Stimulated activated CD8-positive, alpha-beta memory T cell treated with anti-CD3 and anti-CD28 coated beads, Interleukin-4, amount 100 ng/mL, for 1 hour (primary cell): ENCODE measurements around the gene ADH7.
A peak's percentile ranks its signal among the peaks of the same experiment; 100 is the strongest.

Experiments
- DNase-seq, 2 donors: peaks; one replicate each; pipeline ENCODE4 v3.0.0-alpha.2; 2020; ENCODE audit warnings: low read depth in 2 of 2, low spot score in 1 of 2

The ADH7 gene

DNA sequence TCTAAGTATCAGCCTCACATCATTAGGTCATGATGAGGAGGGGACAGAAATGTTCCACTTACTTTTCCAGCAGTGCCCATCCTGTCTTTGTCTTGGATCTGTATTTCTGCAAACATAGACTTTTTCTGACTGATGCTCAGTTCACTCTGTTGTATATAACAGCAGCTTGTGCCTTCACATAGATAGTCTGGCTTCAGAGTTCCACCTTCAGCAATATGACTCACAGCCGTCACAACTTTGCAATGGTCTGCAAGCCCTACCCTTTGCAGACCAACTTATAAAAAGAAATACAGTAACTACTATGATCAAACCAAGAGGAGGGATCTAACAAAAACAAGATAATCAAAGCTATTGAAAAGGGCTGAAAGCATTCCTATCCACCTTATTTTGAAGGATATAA is at the start of gene ADH7:
ADH7 (minus strand) TSS at position 189 of the 400 bp plus-strand sequence; CDS start at position 80, 109 bp downstream.
- DNase-seq, result no peak

DNA sequence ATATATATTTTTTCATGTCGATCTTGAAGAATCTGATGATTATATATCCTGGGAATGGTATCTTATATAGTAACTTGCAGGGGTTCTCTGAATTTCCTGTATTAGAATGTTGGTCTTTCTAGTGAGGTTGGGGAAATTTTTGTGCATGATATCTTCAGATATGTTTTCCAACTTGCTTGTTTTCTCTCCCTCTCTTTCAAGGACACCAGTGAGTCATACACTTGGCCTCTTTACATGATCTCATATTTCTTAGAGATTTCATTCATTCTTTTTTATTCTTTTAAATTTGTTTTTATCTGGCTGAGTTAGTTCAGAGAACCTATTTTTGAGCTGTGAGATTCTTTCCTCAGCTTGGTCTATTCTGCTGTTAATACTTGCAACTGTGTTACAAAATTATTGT is 48.5 kb upstream of the ADH7 start:
- DNase-seq, result no peak

DNA sequence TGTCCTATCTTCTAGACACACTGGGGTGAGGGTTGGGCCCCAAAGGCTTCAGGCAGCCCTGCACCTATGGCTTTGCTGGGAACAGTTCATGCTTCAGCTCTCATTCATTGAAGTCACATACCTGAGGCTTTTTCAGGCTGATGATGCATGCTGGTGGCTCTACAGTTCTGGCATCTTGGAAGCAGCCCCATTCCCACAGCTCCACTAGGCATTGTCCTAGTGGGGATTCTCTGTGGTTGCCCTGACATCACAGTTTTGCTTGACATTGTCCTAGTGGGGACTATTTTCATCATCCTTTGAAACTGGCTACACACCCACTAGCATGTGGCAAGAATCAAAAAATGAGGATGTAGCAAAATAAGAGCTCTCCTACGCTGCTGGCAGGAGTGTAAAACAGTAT is 38.0 kb upstream of the ADH7 start:
- no peak for DNase-seq

DNA sequence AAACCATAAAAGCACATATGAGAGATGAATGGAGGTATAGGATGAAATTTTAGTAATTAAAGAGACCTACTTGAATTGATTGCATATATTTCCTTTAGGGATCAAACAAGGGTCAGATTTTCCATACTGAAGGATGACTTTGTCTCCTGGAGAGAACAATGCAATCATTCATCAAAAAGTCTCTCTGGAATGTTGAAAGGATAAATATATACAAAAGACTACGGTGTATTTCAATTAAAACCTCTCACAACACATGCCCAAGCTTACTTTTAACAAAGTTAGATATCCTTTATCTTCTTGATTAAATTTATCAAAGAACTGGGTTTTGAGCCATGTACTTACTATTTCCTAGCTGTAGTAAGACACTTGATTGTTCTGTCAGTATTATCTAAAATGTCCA is 36.8 kb upstream of the ADH7 start:
- no peak for DNase-seq

DNA sequence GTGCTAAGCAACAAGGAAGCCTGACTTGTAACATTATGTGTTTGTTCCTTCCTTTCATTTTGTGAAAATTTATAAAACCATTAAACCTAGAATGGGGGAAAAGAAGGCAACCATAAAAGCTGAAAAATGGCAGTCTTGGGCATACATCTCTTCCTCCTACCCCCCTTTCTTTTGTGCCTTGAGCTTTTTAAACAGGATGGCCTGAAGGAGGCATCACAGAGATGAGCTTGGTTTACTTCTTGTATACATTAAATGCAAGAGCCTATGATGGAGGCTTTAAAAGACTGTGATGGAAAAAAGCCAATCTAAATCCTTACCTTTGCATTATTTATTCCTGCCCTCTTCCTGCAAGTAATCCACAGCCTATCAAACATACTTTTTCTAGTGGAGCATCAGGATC is 36.2 kb upstream of the ADH7 start:
- DNase-seq, result no peak

DNA sequence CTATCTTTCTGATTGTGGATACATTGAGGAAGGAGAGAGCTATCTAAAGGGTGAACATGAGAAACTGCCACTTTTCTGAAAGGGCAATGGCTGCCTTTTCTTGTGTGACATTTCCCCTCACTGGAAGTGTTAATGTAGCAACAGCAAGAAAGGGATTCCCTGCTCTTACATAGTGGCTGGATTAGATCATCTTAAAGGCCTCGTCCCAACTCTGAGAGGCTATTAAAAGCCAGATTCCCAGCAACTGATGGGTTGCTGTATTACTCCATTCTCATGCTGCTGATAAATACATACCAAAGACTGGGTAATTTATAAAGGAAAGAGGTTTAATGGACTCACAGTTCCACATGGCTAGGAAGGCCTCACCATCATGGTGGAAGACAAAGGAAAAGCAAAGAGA is 33.7 kb upstream of the ADH7 start:
- DNase-seq, result no peak

DNA sequence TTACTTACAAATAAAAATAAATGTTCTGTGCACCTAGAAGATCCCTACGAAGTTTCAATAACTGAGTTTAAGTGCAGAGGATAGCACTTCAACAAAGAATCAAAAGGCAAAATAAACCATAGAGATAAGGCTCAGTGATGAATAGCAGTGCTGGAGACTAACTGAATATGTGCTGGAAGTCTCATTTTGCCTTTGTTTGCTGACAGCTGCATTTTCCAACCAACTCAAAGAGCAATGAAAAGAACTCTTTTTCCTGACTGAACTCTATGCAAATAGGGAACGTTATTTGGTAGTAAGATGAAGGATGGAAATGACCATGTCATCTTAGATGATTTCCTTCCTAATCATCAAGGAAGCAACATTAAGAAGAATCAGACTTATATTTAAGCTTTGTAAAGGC is 32.7 kb upstream of the ADH7 start:
- DNase-seq, result no peak

DNA sequence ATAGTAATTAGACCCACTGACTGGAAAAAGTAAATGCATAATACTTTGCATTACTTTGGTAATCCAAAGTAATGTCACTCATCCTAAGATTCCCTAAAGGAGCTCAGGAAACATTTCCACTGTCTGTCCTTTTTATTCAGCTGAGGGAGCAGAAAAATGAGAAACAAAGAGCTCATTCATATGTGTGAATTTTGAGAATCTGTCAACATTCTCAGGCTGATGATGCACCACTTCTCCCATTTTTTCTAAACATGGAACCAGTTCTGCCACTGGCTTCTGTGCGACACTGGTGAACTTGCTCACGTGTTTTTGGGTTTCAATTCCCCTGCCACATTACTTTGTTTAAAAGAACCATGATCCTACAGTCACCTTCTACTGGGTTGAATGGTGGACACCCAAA is 28.4 kb upstream of the ADH7 start:
- DNase-seq, result no peak

DNA sequence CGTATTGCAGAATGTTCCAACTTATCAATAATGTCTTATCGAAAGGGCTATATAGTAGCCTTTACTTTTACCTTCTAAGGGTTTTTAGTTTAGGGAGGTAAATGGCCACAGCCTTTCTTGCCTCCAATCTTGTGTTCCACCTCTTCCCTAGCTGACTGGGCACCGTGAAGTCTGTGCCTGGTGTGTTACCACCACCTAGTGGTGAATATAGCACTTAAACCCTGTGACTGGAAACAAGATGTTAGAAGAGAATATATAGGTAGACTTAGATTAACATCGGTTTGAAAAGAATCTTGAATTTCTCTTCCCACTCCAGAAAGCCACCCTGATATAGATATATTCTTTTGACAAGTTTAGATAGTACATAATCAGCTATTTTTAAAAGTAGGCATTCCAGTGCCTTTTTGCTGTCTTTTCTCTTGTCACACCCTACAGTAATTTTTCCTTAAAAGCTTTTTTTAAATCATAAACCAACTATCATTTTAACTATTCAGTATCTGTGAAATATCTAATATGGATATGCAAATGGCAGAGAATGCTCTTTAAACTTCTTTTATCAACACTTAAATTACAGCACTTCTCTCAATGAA is 27.8 kb upstream of the ADH7 start:
- DNase-seq, result peak in 1 of 2 donors; percentile 9

DNA sequence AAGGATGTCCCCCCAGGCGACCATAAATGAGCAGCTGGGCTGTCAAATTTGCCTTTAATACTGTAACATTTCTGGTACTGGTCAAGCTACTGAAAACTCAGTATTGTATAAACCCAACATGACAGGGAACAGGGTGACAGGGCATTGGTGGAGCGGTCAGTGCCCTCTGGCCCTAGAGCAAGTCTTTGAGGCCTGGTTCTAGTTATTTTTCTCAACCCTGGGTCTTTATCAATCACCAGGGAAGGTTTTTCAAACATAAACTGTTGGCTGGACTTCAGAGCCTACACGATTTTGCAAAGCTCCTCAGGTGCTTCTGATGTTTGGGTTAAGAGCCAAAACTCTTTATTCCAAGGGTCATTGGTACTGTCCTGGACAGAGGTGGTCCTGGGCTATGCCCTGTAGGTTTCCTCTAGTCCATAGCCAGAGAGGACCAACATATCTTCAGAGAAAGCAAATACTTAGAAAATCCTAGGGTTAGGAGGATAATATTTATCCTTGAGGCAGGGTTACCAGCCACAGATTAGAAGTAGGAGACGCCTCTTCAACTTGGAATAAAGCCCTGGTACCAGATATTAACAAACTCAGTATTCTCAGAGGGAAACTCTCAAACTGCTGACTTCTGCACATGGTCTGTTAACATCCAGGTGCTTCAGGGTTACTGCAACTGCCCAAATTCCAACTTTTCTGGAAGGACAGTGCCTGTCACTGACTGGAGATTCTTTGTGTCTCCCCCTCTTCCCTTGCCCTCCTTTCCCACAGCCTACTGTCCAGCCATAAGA is 26.7 kb upstream of the ADH7 start:
- no peak for DNase-seq

DNA sequence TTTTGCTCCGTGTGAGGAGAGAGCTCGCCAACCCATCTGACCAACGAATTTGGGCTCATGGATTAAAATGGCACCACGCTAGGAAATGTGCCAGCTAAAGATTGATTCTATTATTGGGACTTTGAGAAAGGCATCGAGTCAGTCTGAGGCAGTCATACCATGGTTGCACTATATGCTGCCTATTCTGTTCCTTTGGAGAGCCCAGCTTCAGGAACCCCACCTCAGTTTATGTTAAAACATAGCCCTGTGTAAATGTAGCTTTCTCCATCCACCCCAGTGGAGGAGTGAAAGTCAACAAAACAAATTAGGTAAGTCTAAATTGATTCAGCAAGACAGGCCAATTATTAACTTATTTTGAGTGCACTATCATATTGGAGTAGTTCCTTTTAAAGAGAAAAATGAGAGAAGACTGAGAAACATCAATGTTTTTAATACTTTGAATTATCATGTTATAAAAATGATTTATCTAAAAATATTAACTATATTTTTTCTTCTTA is 24.5 kb upstream of the ADH7 start:
- no peak for DNase-seq

DNA sequence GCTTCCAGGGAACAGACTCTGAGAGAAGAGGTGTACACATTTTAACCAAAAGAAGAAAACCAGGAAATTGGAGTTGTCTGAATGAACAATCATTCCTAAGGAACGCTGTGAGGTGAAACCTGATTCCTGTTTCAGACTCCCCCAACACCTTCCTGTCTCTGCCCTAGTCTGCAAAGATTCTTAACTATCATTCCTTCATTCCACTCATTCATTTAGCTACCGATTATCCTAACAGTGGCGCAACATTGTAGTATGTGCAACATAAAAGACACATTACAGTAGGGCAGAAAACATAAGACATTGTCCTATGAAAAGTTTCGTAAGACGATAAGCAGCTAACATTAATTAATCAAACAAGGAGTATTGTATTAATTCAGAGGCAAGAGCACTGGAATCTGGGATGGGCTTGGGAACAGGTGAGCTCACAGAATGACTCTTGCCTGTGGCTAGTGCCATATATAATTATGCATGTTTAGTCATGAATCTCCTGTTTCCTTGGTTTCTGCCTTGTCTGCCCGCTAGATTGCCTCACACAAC is 23.8 kb upstream of the ADH7 start:
- no peak for DNase-seq

DNA sequence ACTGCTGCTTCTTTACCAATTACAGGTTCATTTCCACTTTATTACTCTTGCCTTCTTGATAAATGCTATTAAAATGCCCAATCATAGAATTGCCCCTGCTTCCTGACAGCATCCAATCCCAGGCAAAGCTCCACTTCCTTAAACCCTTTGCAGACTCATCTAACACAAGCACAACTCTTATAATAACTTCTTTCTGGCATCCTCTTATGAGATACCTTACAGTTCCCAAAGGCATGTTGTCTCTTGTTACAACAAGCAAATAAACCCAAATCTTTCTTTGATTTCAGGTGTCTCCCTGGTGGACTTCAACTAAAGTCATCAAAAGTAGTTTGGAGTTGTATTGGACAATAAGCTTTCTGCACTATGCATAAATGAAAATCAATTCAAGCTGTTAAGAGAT is 22.5 kb upstream of the ADH7 start:
- DNase-seq, result no peak

DNA sequence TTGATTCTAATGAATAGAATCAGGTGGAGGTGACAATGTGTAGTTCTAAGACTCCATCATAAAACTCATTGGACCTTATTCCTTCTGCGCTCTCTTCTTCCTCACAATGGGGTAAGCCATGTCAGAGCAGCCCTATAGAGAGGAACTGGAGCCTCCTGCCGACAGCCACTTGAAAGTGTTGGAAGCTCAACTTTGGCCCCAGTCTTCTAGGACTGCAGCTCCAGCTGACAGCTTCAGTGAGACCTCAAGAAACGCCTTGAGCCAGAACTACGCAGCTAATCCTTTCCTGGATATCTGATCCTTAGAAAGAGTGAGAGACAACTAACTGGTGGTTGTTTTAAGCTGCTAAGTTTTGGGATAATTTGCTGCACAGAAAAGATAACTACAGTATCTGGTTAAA is 22.1 kb upstream of the ADH7 start:
- DNase-seq, result no peak

DNA sequence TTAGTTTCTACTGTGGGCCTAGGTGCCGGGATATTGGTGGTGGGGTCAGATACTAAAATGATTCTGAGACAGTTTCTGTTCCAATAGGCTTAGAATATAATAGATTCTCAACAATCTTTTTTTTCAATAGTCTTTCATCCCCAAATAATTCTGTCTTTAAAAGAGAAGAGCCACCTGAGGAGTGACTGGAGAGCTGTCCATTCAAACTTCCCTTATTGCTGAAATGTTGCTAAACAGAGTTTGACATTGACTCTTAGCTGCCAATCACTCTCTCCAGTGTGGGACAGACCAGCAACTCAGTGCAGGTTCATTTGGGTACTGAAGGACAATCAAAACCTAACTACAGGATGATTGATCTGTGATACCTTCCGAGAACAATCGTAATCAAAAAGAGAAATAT is 12.4 kb upstream of the ADH7 start:
- no peak for DNase-seq

DNA sequence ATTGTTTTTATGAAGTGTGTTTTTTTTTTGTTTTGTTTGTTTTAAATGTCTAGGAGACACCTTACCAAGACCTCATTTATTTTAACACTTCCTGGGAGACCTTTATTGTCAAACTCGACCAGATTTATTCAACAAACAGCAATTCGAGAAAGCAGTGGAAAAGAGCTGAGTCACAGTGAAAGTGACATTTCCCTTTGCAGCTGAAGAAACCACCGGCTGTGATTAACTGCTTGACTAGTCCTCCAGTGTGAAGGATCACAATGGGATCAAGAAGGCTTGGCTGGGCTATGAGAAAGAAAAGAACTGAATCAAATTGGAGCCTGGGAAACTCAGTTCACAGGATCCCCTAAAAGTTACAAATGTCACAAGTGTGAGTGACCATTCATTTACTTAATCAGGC is 11.9 kb upstream of the ADH7 start:
- no peak for DNase-seq

DNA sequence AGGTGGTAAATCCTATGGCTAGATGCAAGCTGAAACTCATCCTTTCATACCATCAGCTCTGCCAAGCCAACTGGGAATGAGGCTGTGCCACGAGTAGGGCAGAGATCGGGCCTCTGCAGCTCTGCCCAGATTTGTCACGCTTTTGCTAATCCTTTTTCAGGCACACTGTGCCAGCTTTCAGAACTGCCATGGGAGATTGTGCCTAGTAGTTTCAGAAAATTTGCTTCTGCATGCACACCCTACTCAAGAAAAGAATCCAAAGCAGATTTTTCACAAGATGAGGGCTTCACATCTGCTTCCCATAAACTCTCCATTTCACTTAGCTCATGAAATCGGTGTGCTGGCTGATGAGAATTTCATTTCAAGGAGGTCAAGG is 3.3 kb upstream of the ADH7 start:
- DNase-seq, result no peak

DNA sequence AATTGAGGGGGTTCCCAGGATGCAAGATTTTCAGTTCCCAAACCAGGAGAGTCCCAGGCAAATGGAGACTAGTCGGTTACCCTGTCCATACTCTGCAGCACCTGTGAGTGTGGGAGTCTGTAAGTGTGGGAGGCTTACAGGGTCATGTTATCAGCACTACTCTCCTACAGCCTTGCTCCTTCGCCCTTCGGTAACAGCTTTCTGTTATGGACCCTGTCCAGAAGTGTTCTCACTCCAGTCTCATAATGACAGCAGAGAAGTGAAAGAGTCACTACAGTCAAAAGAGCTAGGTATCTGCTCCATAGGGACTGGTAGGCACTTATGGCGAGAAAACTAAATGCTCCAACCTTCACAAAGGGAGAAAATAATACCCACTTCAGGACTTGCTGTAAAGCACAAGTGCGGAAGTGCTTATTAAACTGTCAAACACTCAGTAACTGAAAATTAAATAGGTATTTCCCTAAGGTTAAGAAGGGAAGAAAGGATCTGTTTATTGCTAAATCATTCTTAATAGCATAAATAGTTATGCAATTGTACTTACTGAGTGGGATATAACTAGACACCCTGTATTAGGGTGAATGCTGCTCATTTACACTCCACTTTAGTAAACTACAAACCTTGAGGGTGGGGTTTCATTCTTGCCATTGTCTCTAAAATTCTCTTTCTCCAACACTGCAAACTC is 2.7 kb upstream of the ADH7 start:
- no peak for DNase-seq

DNA sequence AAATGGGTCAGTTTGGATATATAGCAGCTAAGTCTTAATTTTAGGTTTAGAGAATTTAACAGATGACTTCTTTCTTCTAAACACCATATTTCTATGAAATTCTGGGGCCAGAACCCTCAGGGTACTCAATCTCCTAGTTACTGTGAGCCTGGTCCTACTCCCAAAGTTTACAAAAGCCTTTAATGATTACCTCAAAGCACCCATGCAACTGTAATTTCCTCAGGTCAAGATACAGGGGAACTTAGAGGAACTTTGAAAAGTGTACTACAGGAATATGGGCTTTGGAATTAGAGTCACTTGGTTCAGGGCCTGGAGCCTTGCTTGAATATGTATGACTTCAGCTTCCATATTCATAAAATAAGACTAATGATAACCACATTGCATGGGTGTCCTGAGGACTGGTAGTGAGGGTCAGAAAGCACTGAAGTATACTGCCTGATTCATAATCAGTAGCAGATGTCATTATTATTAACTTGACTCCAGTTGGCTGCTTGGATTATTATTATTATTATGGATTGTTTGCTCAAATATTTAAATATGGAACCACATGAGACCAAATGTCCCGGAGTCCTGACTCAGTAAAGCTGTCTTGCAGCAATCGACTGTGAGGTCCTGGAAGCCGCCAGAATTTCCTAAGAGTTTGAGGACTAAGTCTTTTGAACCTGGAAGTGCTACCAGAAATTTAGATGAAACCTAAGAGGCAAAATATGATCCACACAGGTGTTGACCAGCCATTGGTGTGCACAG is 2.0 kb upstream of the ADH7 start:
- DNase-seq, result no peak

DNA sequence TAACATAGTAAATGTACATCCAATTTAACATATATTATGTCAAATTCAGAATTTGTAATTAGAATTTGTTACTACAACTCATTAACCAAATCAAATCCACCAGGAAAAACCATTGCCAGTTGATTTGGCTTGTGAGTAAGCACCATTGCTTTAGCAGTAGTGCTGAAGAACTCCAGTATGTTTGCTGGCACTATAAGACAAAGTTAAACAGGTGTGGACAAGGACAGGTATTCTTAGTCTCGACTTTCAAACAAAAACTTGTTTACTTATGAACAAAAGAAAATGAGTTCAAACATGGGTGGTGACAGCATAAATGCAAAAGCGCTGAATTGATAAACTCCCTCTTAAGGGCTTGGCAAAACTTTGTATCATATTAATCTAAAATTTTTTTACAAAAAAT is 1.3 kb upstream of the ADH7 start:
- no peak for DNase-seq

DNA sequence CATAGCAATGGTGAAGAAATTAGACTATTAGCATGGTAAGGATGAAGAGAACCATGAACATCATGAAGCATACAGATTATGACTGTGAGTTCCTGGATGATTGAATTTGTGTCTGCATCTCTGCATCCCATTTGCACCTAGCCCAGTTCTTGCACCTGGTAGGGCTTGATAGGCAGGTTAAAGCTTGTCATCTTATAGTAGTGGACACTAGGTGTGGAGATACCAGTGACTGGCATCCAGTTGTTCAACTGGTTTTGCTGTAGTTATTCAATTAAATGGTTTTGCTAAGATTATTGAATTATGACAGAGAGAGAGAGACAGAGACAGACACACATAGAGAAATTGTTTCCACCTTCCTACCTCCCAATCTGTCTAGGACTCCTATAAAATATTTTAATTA is 5.0 kb downstream of the ADH7 start:
- DNase-seq, result no peak
